HG03575 (cell line): Measurements from ENCODE around the gene CRIP2.

ENCODE experiments used
- ATAC-seq: cut with Tn5 transposase; IDR thresholded peaks from one replicate; pipeline ENCODE4 v1.9.1; 2021; ENCODE audit not compliant: unreplicated experiment, insufficient number of reproducible peaks, low FRiP score; ENCODE audit errors: extremely low read depth

Gene CRIP2

GRCh38 chr14:105492971-105493871 lies 18.6 kb downstream of the CRIP2 start:
- no peak for ATAC-seq

- no peak for ATAC-seq
These were observed 19.4 kb downstream of the CRIP2 start for GRCh38 chr14:105493921-105494605.

DNA sequence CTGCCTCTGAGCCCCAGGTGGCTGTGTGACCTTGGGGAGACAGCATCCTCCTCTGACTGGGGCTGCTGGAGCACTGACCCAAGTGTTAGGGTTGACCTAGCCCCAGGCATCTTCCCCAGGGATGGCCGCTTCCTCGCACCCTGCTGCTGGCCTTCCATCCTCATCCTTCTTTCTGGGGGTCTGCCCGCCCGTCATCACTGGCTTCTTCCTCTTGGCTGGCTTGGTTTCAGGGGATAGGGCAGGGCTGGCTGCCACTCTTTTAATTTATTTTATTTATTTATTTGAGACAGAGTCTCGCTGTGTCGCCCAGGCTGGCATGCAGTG lies 19.9 kb downstream of the CRIP2 start:
- ATAC-seq = no peak

DNA sequence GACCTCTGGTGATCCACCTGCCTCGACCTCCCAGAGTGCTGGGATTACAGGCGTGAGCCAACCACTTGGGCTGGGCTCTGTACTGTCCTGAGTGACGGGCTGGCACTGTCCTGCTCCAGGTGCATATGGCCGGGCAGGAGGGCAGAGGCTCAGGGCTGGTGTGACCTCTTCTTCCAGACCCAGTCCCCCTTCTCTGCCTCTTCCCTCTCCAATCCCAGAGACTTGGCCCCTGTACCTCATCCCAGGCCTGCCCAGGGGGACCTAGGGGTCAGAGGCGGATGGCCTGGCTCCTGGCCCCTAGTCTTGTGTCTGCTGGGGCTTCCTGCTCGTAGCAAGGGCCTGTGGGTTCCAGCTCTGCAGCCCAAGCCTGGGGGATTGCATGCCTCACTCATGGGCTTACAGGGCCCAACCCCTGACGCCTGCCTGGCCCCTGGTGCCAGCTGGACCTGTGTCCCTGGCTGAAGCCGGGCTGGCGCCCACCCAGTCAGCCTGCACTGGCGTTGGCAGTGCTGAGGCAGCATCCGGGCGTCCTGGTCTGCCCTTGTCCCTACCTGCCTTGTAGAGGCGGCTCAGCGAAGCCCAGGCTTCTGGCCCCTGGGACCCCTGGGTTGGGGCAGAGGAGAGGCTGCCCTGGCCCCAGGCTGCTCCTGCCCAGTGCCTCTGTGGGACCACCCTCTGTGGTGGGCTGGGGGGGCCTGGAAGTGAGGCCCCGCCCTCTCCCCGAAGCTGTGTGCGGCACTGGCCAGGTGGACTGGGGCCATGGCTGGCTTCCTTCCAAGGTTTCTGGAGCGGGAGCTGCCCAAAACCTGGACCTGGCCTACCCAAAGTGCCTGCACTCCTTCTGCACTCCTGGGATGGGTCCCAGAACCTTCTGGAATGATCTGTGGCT lies 20.7 kb downstream of the CRIP2 start:
- no peak for ATAC-seq

DNA sequence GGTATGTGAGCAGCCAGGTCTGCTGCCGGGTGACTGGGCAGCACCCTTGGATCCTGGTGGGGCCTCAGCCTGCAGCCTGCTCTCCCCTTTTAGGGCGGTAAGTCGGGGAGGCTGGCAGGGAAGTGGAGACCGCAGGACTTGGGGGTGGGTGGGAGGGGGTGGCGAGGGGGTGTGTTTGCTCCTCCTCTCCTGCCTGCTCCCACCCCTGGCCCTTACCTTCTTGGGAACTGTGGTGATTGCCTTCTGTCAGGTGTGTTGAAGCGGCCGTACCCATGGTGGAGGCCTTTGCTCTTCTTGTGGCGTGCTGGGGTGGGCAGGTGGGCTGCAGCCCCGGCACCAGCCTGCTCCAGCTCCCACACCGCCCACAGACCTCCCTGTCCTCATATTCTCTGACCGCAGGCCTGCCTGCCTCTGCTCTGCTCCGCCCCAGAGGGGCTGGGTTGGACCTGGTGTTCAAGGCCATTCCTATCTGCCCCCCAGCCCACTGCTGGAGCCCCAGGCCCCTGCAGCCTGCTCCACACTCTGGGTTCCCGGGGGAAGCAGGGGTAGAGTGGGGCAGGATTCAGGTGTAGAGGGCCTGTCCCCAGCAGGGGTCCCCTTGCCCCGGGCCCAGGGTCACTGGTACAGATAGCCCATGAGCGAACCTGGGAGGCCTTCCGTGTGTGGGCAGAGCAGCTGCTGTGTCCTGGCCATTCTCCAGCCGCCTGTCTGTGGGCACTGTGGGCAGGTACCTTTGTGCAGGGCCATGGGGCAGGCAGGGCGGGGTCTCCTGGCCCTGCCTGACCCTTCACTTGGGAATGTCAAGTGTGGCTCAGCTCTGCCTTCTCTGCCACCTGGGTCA lies 21.6 kb downstream of the CRIP2 start:
- ATAC-seq = no peak

DNA sequence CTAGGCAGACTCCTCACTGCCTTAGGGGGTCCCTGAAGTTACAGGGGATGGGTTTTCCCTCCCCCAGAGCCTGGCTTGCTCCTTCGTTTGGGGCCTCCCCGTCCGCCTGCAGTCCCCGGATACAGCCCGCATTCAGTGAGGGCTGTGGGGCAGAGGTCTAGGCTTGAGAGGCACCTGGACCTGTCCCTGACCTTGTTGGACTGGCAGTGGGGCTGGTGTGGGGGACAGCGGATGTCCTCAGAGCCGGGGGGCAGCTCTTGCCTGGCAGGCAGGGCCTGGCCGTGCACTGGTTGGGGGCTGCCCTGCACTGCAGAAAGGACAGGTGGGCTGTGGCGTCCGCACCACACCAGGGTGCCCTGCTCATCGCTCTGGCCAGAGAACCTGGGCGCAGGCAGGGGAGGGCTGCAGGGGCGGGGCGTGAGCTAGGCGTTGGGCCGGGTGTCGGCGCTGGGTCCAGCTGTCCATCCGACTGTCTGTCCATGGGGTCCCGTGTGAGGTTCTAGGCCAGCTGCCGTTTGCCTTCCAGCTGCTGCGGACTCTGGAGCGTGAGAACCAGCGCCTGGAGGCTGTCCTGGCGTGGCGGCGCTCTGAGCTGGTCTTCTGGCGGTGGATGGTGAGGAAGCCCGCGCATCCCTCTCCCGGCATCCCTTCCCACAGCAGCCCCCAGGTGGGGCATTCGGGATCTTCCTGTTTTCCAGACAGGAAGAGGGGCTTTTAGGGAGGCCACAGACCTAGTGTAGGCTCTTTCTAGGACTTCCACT lies 22.4 kb downstream of the CRIP2 start:
- no peak for ATAC-seq

- ATAC-seq = no peak
These were observed 23.2 kb downstream of the CRIP2 start for GRCh38 chr14:105497671-105498429.

DNA sequence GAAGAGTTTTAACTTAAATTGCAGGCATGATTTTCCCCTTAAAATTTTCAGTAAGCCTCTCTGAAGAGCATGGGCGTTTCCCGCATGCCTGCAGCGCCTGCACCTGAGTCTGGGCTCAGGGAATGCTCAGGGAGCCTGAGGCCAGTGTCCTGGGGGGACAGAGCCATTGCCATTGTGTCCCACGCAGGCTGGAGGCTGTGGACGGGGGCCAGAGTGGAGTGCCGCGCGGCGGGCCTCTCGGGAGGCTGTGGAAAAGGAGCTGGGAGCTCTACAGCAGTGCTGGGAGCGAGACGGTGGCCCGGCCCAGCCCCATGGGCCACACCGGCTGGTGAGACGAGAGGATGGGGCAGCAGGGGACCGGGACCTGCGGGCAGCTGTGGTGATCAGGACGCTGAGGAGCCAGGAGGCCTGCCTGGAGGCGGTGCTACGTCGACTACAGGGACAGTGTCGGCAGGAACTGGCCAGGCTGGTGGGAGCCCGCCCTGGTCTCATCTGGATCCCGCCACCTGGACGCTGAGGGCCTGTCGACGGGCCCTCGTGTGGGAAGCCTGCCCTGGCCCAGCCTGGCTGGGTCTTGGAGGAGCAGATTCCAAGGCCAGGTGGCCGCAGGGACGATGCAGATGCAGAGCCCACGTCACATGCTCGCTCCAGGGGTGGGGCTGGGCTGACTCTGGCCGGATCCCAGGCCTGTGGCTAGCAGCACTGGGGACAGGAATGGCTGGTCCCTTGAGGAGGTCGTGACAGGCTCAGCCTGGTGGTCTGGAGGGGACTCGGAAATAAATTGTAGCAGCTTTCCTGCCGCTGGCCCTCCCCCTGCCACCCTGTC lies 24.0 kb downstream of the CRIP2 start:
- no peak for ATAC-seq

DNA sequence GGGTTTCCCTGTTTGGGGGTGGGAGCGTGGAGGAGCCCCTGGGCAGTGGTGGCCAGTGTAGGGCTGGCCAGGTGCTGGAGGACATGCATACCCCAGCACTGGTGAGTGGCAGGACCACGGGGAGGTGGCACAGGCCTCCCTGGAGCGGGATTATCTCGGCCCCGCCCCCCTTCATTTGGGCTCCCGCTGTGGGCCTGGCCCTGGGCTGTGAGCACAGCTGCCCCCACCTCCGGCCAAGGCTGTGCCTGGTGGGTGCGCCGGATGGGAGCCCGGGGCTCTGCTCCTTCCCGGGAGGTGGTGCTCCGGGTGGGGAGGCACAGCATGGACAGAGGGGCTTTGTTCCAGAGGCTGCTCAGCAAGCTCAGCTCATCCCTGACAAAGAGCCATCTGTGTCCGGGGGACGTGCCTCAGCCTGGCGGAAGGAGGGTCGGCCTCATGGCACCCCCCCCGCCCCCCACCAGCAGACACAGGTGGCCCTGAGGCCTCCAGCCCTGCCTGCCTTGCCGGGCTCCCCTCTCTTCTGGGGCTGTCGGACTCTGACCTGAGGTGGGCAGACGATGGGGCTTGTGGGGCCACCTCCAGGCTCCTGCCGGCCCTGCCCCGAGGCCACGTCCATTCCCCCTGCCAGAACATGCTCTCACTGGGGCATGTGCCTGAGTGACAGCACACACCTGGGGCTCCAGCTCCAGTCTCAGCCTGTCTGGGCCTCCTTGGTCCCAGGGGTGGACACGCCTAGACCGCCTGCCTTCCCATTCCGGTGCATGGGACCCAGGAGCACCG lies 24.8 kb downstream of the CRIP2 start:
- no peak for ATAC-seq

DNA sequence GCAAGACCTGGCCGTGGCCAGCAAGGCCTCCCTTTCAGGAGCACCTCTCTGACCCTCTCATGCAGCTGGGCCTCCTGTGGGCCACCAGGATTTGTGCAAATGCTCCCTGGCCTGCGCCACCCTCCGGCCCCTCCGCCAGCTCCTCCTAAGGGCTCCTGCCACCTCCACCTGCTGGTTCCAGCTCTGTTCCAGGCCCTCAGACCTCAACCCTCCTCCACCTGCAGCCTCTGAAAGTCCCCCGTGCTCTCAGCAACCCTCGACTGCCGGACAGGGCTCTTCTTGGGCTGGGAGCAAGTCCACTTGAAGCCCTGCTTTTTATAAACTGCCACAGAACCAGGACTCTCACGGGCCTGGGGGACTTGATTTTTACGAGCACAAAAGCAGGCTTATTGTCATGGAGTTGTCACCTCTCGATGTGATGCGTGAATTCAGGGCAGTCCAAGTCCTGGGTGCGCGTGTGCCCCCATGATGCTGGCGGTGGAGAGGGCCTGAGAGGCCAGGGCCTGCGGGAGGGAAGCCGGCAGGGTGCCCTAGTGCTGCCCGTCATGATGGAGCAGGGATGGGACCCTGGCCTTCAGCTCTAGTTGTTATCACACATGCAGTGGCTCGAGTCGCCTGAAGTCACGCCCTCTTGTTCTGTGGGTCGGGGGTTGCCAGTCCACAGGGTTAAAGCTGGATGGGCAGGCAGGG lies 25.6 kb downstream of the CRIP2 start:
- ATAC-seq = no peak

DNA sequence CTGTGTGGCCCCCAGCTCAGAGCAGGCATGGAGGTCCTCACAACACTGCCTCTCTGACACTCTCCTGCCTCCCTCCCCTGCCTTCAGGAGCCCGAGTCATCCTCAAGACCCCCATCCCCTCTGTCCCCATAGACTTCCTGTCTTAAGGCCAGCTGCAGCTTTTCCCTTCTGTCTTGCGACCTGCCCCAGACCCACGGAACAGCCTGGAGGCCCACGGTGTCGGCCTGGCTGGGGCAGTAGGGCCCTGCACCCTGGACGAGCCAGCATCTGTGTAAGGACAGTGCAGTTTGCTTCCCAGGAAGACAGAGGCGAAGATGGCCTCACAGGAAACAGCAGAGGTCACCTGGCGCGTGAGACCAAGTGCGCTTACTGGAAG lies 26.1 kb downstream of the CRIP2 start:
- ATAC-seq = no peak

DNA sequence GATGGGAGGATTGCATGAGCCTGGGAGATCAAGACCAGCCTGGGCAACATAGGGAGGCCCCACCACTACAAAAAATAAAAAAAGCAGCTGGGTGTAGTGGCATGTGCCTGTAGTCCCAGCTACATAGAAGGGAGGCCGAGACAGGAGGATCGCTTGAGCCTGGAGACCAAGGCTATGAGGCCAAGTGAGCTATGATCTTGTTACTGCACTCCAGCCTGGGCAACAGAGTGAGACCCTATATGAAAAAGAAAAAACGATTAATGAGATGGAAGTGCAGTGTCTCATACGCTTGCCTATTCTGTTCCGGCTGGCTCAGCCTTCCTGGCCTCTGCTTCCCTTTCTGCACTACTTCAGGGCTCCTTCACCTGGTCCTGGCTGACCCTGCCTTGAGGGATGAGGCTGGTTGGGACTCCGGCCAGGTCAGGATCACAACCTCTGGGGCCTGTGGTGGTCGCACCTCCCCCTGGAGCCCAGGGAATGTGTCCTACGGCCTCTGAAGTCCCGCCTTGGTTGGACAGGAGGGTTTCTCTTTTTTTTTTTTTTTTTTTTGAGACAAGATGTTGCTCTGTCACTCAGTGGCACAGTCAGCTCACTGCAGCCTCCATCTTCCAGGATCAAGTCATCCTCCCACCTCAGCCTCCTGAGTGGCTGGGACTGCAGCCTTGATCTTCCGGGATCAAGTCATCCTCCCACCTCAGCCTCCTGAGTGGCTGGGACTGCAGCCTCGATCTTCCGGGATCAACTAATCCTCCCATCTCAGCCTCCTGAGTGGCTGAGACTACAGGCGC lies 27.1 kb downstream of the CRIP2 start:
- no peak for ATAC-seq

GRCh38 chr14:105502446-105503295 lies 28.1 kb downstream of the CRIP2 start:
- no peak for ATAC-seq

- ATAC-seq = no peak
These were observed 28.6 kb downstream of the CRIP2 start for GRCh38 chr14:105503296-105503640.
